Adrenal gland (tissue), 12 donors: ENCODE measurements around the gene PKN2. TPM values are rescaled to one million over a fixed set of nuclear protein-coding genes. Genes with fewer than 3 reads are reported as not detected.

ENCODE experiments used
- DNase-seq, 7 donors: peaks; one replicate each; pipeline ENCODE4 v3.0.0-alpha.2; 2019 to 2020
- H3K27ac ChIP-seq, 5 donors: fragments of 200-600 bp; sonication (generic) in 4 of 5; 1 replicate in 3 of 5; 2 replicates in 2 of 5; pipeline versions ENCODE4 v1.5.1 to v1.8.0; 2016 to 2020; ENCODE audit warnings: mild to moderate bottlenecking in 1 of 5
- H3K27me3 ChIP-seq: fragments of 200-600 bp; 2 replicates; pipeline ENCODE4 v1.8.0; 2021
- H3K36me3 ChIP-seq, 2 donors: fragments of 200-600 bp; replicated peaks in 1 of 2; 1 replicate in 1 of 2; 2 replicates in 1 of 2; pipeline versions ENCODE4 v1.5.1 to v1.8.0; 2018 to 2022
- H3K4me1 ChIP-seq, 2 donors: fragments of 200-600 bp; replicated peaks in 1 of 2; 1 replicate in 1 of 2; 2 replicates in 1 of 2; pipeline versions ENCODE4 v1.5.1 to v1.8.0; 2018 to 2021
- H3K4me3 ChIP-seq, 4 donors: fragments of 200-600 bp; sonication (generic) in 3 of 4; one replicate each; pipeline ENCODE4 v1.5.1; 2016 to 2018
- H3K9me3 ChIP-seq, 3 donors: fragments of 200-600 bp; sonication (generic) in 1 of 3; replicated peaks in 1 of 3; 1 replicate in 2 of 3; 2 replicates in 1 of 3; pipeline versions ENCODE4 v1.5.1 to v1.8.0; 2016 to 2021
- POLR2A ChIP-seq, 2 donors: fragments of 450-650 bp; IDR thresholded peaks; one replicate each; pipeline ENCODE4 v1.6.1; 2017; ENCODE audit warnings: antibody characterized with exemption in 2 of 2, mild to moderate bottlenecking in 2 of 2, moderate library complexity in 1 of 2
- WGBS, 4 donors: extraction: QIAGEN DNeasy Blood & Tissue Kit in 2 of 4; methylation state at CpG; one replicate each; pipeline versions ENCODE4 v1.1.5 to v1.1.7; 2013 to 2017; 5-methylcytosine and 5-hydroxymethylcytosine counted together
- intact Hi-C, 2 donors: fragments of 100-400 bp; cut with DNase I; formaldehyde crosslinking; loops; one replicate each; pipeline versions ENCODE4 v1.14.1 to v1.15.0; 2022 to 2023
- polyA plus RNA-seq, 3 donors: library from polyadenylated mRNA; stranded (reverse); fragments of 200-250 nt in 2 of 3; fragments of 350-450 nt in 1 of 3; fragmentation: Illumina TruSeq in 1 of 3; extraction: RNeasy Lipid Tissue Mini Kit (QIAGEN cat#74804) in 1 of 3; gene quantifications; one replicate each; pipeline ENCODE4 v1.2.3, GENCODE V29; 2013 to 2014
- total RNA-seq, 9 donors: library from RNA; depleted of rRNA in 4 of 9; stranded (reverse); fragments of >200 nt in 4 of 9; fragments of 120-200 nt in 1 of 9; fragmentation: NEBNext Ultra II Directional in 1 of 9; extraction: Animal tissue kit (Norgen Biotek cat#: 25700) in 1 of 9; gene quantifications; one replicate each; pipeline versions ENCODE4 v1.1.0 to v1.2.4, GENCODE V29; 2013 to 2023
- TF ChIP-seq, protein P1 (sequence below), 6 experiments: fragments of 450-650 bp in 4 of 6; fragments of 200-600 bp in 2 of 6; sonication (generic) in 1 of 6; IDR thresholded peaks; 1 replicate in 5 of 6; 2 replicates in 1 of 6; pipeline versions ENCODE4 v1.5.1 to v1.8.0; 2016 to 2021; ENCODE audit warnings: antibody characterized with exemption in 6 of 6, mild to moderate bottlenecking in 2 of 6, moderate library complexity in 1 of 6
- donor health status: healthy with polysubstance abuse.
- donor health status: Bipolar disorder and iron deficiency.
- donor health status: DM: yes; HTN: yes; CAD: no.
- donor health status: DM: no; HTN: no; CAD: no.
- donor health status: DM: no; HTN: no; CAD: no.
- donor health status: DM: yes; HTN: yes; CAD: no.

The PKN2 gene
- total and polyA plus RNA-seq, 12 donors, result 10.9 to 49.4 (median 33.6) TPM

DNA sequence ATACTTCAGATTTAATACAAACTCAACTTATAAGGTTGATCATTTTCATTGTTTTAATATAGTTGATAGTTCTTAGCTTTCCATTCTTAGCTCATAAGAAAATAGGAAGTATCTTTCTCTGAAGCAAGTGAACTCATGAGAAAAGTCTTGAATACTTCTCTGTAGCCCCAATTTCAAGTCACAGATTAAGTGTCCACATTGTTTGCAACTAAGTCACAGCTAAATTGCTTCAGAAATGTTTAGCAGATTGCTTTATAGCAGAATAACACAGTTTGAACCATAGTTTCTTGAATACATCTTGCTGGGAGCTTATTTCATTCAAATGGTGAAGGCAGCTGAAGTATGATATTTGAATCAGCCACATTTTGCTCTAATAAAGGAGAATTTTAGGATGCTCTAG is 10.6 kb upstream of the PKN2 start:
- TF ChIP-seq, protein P1, sequence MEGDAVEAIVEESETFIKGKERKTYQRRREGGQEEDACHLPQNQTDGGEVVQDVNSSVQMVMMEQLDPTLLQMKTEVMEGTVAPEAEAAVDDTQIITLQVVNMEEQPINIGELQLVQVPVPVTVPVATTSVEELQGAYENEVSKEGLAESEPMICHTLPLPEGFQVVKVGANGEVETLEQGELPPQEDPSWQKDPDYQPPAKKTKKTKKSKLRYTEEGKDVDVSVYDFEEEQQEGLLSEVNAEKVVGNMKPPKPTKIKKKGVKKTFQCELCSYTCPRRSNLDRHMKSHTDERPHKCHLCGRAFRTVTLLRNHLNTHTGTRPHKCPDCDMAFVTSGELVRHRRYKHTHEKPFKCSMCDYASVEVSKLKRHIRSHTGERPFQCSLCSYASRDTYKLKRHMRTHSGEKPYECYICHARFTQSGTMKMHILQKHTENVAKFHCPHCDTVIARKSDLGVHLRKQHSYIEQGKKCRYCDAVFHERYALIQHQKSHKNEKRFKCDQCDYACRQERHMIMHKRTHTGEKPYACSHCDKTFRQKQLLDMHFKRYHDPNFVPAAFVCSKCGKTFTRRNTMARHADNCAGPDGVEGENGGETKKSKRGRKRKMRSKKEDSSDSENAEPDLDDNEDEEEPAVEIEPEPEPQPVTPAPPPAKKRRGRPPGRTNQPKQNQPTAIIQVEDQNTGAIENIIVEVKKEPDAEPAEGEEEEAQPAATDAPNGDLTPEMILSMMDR (IDR thresholded peaks at IDR 0.05), result no peak
- TF ChIP-seq POLR2A (IDR thresholded peaks at IDR 0.05), result no peak
- DNase-seq, result no peak
- Histone ChIP-seq H3K4me3 (no peak overlapping the region), H3K36me3 (no peaks in the 10 kb centered on the region), H3K4me1 (no peaks in the 10 kb centered on the region), H3K27ac (no peak overlapping the region), H3K27me3 (no peaks in the 10 kb centered on the region), H3K9me3 (no peaks in the 10 kb centered on the region)
- intact Hi-C loops, result no loop called here

DNA sequence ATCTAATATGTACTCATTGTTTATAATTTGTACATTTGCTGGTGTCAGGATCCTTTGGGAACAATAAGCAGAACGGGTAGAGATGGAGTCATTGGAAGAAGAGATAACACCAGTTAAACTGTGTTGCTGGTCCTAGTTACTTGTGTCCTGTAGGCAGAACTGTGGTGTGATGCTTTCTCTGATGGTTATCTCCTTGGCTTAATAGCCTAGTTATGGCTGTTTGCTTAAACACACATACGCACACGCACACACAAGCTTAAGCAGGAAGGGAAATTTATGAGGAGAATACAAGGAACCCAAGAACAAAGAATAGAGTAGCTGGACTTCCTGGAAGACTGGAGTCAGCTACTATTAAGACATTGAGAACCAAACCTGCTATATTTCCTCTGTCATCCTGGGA is 5.7 kb upstream of the PKN2 start:
- no peaks in the 10 kb centered on the region for H3K36me3 ChIP-seq
- TF ChIP-seq POLR2A (IDR thresholded peaks at IDR 0.05), result no peak
- TF ChIP-seq, protein P1 (IDR thresholded peaks at IDR 0.05), result no peak
- intact Hi-C loops, result no loop called here
- no peak overlapping the region for H3K4me3 ChIP-seq
- DNase-seq, result no peak
- H3K9me3 ChIP-seq, result no peaks in the 10 kb centered on the region
- H3K27ac ChIP-seq, result no peak overlapping the region
- WGBS, 4 donors, result 71 to 92% (median 86%) methylated on average over 3 of the region's 3 CpGs
- peaks cover 0 to 5% of the 10 kb centered on the region in 2 donors for H3K4me1 ChIP-seq
- no peaks in the 10 kb centered on the region for H3K27me3 ChIP-seq

DNA sequence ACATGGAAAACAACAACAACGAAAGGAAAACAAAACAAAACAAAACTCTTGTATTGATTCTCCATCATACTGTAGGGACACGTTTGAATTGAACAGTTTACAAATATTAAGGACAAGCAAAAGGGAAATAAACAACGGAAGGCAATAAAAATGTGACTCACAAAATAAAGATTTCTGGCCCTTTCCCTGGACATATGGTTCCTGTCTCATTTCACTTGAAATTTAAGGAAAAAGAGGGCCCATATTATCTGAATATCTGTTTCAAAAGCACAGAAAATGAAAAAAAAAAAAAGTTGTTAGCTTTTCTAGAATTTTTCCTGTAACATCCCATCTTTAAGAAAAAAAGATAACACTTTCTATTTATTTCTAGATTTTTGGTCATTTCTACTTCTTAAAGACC is 3.6 kb upstream of the PKN2 start:
- intact Hi-C loops, result no loop called here
- no peak for DNase-seq
- no peak for TF ChIP-seq POLR2A (IDR thresholded peaks at IDR 0.05)
- TF ChIP-seq, protein P1 (IDR thresholded peaks at IDR 0.05), result no peak
- no peaks in the 10 kb centered on the region for H3K9me3 ChIP-seq
- peaks cover 0 to 7% of the 10 kb centered on the region in 2 donors for H3K4me1 ChIP-seq
- no peak overlapping the region for H3K4me3 ChIP-seq
- no peaks in the 10 kb centered on the region for H3K27me3 ChIP-seq
- H3K27ac ChIP-seq, result no peak overlapping the region
- H3K36me3 ChIP-seq, result no peaks in the 10 kb centered on the region
- 60 to 83% (median 81%) methylated on average over 3 of the region's 3 CpGs for WGBS, 4 donors

DNA sequence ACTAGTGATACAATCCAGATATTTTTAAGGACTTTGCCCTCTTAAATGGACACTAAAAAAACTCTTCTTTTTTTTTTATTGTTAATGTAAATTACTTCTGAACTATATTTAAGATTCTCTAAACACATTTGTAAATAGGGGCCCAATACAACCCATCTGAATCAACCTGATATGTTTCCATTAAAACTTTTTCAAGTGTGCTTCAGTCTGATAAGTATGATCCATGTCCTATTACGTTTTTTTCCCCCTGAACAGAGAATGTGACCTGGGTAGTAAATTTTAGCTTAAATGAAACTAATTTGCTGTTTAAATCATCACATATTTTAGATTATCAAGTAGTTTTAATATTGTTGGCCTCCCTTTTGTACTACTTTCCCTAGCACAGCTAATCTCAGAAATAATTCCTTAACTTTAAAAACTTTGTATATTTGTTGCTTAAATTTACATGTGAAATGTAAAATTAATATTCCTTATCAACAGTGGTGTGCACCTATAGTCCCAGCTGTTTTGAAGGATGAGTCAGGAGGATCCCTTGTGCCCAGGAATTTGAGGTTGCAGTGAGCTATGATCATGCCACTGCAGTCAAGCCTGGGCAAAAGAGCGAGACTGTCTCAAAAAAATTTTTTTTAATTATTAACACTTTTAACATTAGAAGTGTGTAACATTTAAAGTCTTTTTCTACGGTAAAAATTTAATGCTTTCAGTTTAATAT is 3.0 kb upstream of the PKN2 start:
- no peak overlapping the region for H3K27ac ChIP-seq
- DNase-seq, result no peak
- TF ChIP-seq, protein P1 (IDR thresholded peaks at IDR 0.05), result no peak
- no peak for TF ChIP-seq POLR2A (IDR thresholded peaks at IDR 0.05)
- no peak overlapping the region for H3K4me3 ChIP-seq
- 89 to 94% (median 92%) methylated on average over 3 of the region's 3 CpGs for WGBS, 4 donors
- peaks cover 2 to 13% of the 10 kb centered on the region in 2 donors for H3K4me1 ChIP-seq
- H3K36me3 ChIP-seq, result no peaks in the 10 kb centered on the region
- no peaks in the 10 kb centered on the region for H3K9me3 ChIP-seq
- intact Hi-C loops, result no loop called here
- H3K27me3 ChIP-seq, result no peaks in the 10 kb centered on the region
